HS-27A (cell line): Measurements from ENCODE around the gene SENP1.
"Not testable (repeated sequence)": the region's sequence is repeated elsewhere in the genome, so short reads cannot be mapped to it uniquely, and the experiment has no call there.

Experiments
- DNase-seq: peaks from one replicate; pipeline ENCODE4 v3.0.0-alpha.2; 2012; ENCODE audit warnings: low read depth, missing footprints

SENP1 gene

GRCh38 chr12:48111312-48111693, 5.4 kb upstream of the SENP1 start:
- DNase-seq = not testable (repeated sequence)

- no peak for DNase-seq
These were observed 4.9 kb upstream of the SENP1 start for GRCh38 chr12:48110691-48111311.

GRCh38 chr12:48109424-48109823, 3.5 kb upstream of the SENP1 start:
- DNase-seq = no peak

- no peak for DNase-seq
These were observed 1.1 kb upstream of the SENP1 start for GRCh38 chr12:48106681-48107613.

GRCh38 chr12:48105321-48105866, 485 bp downstream of the SENP1 start:
- DNase-seq = peak; percentile 7

- no peak for DNase-seq
These were observed 1.3 kb downstream of the SENP1 start for GRCh38 chr12:48104531-48104930.

GRCh38 chr12:48092611-48093010, 13.3 kb downstream of the SENP1 start:
- DNase-seq = no peak

- DNase-seq = no peak
These were observed 19.6 kb downstream of the SENP1 start for GRCh38 chr12:48086327-48086726.

- DNase-seq = no peak
These were observed 20.9 kb downstream of the SENP1 start for GRCh38 chr12:48084841-48085460.

GRCh38 chr12:48084066-48084465, 21.8 kb downstream of the SENP1 start:
- DNase-seq = no peak

GRCh38 chr12:48080821-48081220, 25.1 kb downstream of the SENP1 start:
- no peak for DNase-seq

- no peak for DNase-seq
These were observed 25.6 kb downstream of the SENP1 start for GRCh38 chr12:48080285-48080684.

GRCh38 chr12:48078901-48079300, 27.0 kb downstream of the SENP1 start:
- DNase-seq = no peak

GRCh38 chr12:48077111-48077510, 28.8 kb downstream of the SENP1 start:
- DNase-seq = no peak

GRCh38 chr12:48075832-48076231, 30.0 kb downstream of the SENP1 start:
- DNase-seq = no peak

GRCh38 chr12:48074266-48074665, 31.6 kb downstream of the SENP1 start:
- DNase-seq = no peak

- no peak for DNase-seq
These were observed 33.6 kb downstream of the SENP1 start for GRCh38 chr12:48072266-48072665.

GRCh38 chr12:48071808-48072207, 34.1 kb downstream of the SENP1 start:
- DNase-seq = no peak

- DNase-seq = no peak
These were observed 35.1 kb downstream of the SENP1 start for GRCh38 chr12:48070731-48071130.

GRCh38 chr12:48070033-48070432, 35.8 kb downstream of the SENP1 start:
- no peak for DNase-seq

GRCh38 chr12:48069241-48069640, 36.6 kb downstream of the SENP1 start:
- DNase-seq = no peak

- no peak for DNase-seq
These were observed 37.4 kb downstream of the SENP1 start for GRCh38 chr12:48068457-48068856.
